Aortic smooth muscle cell (primary cell): ENCODE data around the gene NANOS1. TPM values are rescaled to one million over a fixed set of nuclear protein-coding genes. Genes with fewer than 3 reads are reported as not detected.

Source experiments
- total RNA-seq: library from RNA; depleted of rRNA; stranded (reverse); fragments of >200 nt; gene quantifications from 2 replicates; pipeline ENCODE4 v1.2.3, GENCODE V29; 2014

NANOS1 gene, protein sequence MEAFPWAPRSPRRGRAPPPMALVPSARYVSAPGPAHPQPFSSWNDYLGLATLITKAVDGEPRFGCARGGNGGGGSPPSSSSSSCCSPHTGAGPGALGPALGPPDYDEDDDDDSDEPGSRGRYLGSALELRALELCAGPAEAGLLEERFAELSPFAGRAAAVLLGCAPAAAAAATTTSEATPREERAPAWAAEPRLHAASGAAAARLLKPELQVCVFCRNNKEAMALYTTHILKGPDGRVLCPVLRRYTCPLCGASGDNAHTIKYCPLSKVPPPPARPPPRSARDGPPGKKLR
- 1.1 and 1.2 TPM in 2 replicates for total RNA-seq

DNA sequence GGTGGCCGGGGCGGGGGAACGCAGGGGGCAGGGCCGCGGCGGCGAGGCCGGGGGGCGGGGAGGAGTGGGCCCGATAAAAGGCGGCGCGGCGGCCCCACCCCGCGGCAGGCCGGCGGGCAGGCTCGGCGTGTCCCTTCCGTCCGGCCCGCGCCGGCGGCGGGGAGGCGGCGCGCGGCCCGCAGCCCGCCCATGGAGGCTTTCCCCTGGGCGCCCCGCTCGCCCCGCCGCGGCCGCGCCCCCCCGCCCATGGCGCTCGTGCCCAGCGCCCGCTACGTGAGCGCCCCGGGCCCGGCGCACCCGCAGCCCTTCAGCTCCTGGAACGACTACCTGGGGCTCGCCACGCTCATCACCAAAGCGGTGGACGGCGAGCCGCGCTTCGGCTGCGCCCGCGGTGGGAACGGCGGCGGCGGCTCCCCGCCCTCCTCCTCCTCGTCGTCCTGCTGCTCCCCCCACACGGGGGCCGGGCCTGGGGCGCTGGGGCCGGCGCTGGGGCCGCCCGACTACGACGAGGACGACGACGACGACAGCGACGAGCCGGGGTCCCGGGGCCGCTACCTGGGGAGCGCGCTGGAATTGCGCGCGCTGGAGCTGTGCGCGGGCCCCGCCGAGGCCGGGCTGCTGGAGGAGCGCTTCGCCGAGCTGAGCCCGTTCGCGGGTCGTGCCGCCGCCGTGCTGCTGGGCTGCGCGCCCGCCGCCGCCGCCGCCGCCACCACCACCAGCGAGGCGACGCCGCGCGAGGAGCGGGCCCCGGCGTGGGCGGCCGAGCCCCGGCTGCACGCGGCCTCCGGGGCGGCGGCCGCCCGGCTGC lies at the start of gene NANOS1:
TSS of gene NANOS1 (plus strand) at position 102 of the 808 bp plus-strand sequence. CDS start at position 190, 88 bp downstream.

DNA sequence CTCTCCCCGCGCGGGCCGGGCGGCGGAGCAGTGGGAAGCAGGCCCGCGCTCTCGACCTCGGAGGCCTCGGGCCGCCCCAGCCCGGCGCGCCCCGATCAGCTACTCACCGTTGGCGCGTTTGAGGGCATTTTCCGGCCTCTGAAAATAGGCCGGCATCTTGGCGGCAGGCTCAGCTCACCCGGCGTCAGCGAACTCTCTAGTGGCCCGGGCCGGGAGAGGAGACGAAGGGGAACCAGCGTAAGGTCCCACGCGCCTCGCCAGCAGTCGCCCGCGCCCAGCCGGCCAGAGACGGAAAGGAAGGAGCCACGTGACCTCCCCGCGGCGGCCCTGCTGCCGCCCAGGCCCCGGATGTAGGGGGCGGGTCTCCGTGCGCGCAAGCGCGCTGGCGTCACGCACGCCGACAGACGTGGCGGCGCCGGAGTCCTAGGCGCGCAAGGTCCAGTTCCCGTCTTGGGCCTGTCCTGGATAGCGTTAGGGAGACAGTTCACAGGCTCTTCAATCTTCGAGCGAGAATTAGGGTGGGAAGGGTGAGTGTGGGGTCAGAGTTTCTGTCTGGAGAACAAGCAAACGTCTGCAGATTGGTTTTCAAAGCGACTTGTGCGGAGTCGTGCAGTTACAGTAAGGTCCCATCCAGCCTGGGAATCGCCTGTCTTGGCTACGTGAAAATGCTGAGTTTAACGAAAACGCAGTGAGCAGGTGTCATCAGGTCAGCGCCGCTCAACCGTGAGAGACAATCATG lies 51.2 kb downstream of the NANOS1 start, which contains the start of gene EIF3A:
TSS of gene EIF3A (minus strand) at position 297 of the 739 bp plus-strand sequence. CDS start at position 156, 141 bp downstream.

Other genes starting within 250 kb of the NANOS1 start
- 135 and 140 TPM in 2 replicates for gene EIF3A, start 51.1 kb downstream of the NANOS1 start, total RNA-seq
- gene DENND10, start 74.4 kb downstream of the NANOS1 start, total RNA-seq = 59.8 and 63.4 TPM in 2 replicates
- 6.6 and 9.8 TPM in 2 replicates for gene SFXN4, start 136.0 kb downstream of the NANOS1 start, total RNA-seq
- gene PRDX3, start 149.1 kb downstream of the NANOS1 start, total RNA-seq = 124 and 147 TPM in 2 replicates
- 47.0 and 66.5 TPM in 2 replicates for gene GRK5, start 177.9 kb downstream of the NANOS1 start, total RNA-seq